ENCODE results near the gene ELF5. TPM values are rescaled to one million over a fixed set of nuclear protein-coding genes. Genes with fewer than 3 reads are reported as not detected.

Gene ELF5
- total and polyA plus RNA-seq, 11 donors = not detected

- intact Hi-C loops (cut with DNase I) = no loop called here
- no peaks in the 10 kb centered on the region for H3K9me3 ChIP-seq
- no peak overlapping the region for H3K4me3 ChIP-seq
- no peak overlapping the region for H3K27ac ChIP-seq
- H3K4me1 ChIP-seq = no peaks in the 10 kb centered on the region
- peaks cover 0 to 17% (median 2%) of the 10 kb centered on the region in 9 donors for H3K27me3 ChIP-seq
- no peak for DNase-seq
- WGBS, 4 donors = 55 to 68% (median 63%) methylated on average over 6 of the region's 6 CpGs
- no peak for TF ChIP-seq POLR2A (IDR thresholded peaks at IDR 0.05)
- no peak for TF ChIP-seq CTCF (IDR thresholded peaks at IDR 0.05)
- no peak for ATAC-seq
- no peaks in the 10 kb centered on the region for H3K36me3 ChIP-seq
Measured at GRCh38 chr11:34546511-34547209, 33.1 kb upstream of the ELF5 start.

DNA sequence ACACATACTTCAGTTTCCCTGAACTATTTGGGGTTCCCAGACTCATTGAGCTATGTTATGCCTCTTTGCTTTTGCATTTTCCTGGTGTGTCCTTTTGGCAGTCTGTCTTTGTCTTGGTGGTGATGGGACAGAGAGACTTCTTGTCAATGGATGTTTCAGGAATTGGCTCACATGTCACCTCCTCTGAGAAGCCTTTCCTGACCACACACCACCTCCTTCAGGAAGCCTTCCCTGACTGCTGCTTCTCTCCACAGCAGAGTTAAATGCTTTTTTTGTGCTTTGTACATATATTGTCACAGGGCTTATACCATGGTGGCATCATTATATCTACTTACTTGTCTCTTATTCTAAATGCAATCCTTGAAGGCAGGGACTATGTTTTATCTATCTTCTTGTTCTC lies 28.5 kb upstream of the ELF5 start:
- H3K27me3 ChIP-seq = peaks cover 0 to 29% (median 9%) of the 10 kb centered on the region in 9 donors

GRCh38 chr11:34540870-34541269 lies 27.3 kb upstream of the ELF5 start:
- WGBS, 4 donors = 79 to 89% (median 83%) methylated on average over 6 of the region's 6 CpGs
- Histone ChIP-seq H3K9me3 (no peaks in the 10 kb centered on the region), H3K36me3 (no peaks in the 10 kb centered on the region), H3K4me1 (no peaks in the 10 kb centered on the region), H3K27me3 (peaks cover 0 to 33% (median 9%) of the 10 kb centered on the region in 9 donors), H3K4me3 (no peak overlapping the region), H3K27ac (no peak overlapping the region)
- TF ChIP-seq CTCF (IDR thresholded peaks at IDR 0.05) (no peak), POLR2A (IDR thresholded peaks at IDR 0.05) (no peak)
- intact Hi-C loops (cut with DNase I) = no loop called here
- no peak for DNase-seq
- ATAC-seq = no peak

More for the DNA sequence above, 28.5 kb upstream of the ELF5 start:
- intact Hi-C loops (cut with DNase I) = no loop called here
- no peaks in the 10 kb centered on the region for H3K4me1 ChIP-seq
- ATAC-seq (no peak), DNase-seq (no peak)
- no peak overlapping the region for H3K4me3 ChIP-seq
- no peaks in the 10 kb centered on the region for H3K9me3 ChIP-seq
- H3K36me3 ChIP-seq = no peaks in the 10 kb centered on the region
- no peak overlapping the region for H3K27ac ChIP-seq
- TF ChIP-seq CTCF (IDR thresholded peaks at IDR 0.05) = no peak
- no peak for TF ChIP-seq POLR2A (IDR thresholded peaks at IDR 0.05)

DNA sequence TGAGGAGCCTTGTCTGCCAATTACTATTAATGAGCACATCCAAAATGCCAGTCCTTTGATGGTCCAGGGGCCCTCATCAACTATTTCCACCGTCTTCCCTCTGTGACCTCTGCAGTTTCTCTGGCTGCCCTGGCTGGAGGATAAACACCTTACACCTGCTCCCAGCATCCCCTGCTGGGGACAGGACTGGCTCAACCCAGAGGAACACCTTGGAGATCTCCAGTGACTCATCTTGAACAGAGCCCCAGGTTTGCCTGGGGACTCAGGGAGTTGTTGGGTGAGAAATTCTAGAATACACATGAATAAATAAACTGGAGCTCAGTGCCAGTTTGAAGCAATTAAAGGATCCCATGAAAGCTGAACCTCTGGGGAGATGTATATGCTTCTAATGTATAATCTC lies 24.0 kb upstream of the ELF5 start:
- ATAC-seq (no peak), DNase-seq (no peak)
- intact Hi-C loops (cut with DNase I) = no loop called here
- H3K9me3 ChIP-seq = peaks cover 0 to 7% (median 0%) of the 10 kb centered on the region in 12 donors
- H3K36me3 ChIP-seq = no peaks in the 10 kb centered on the region
- no peak overlapping the region for H3K4me3 ChIP-seq
- H3K27me3 ChIP-seq = peaks cover 0 to 19% (median 7%) of the 10 kb centered on the region in 9 donors
- H3K27ac ChIP-seq = no peak overlapping the region
- TF ChIP-seq CTCF (IDR thresholded peaks at IDR 0.05) (no peak), POLR2A (IDR thresholded peaks at IDR 0.05) (no peak)
- no peaks in the 10 kb centered on the region for H3K4me1 ChIP-seq
- 63 to 88% (median 74%) methylated on average over 1 of the region's 1 CpG for WGBS, 4 donors
